Stomach (tissue), 9 donors: ENCODE data around the gene RABL6. TPM values are rescaled to one million over a fixed set of nuclear protein-coding genes. Genes with fewer than 3 reads are reported as not detected.

ENCODE experiments used
- DNase-seq, 2 donors: peaks; one replicate each; pipeline versions ENCODE4 v3.0.0 to v3.0.0-alpha.2; 2013 to 2019
- H3K27ac ChIP-seq, 5 donors: fragments of 200-600 bp in 4 of 5; sonication (generic) in 4 of 5; one replicate each; pipeline ENCODE4 v1.5.1; 2013 to 2019; ENCODE audit warnings: mild to moderate bottlenecking in 1 of 5, moderate library complexity in 1 of 5
- H3K27me3 ChIP-seq, 3 donors: fragments of 200-600 bp; sonication (generic); one replicate each; pipeline ENCODE4 v1.5.1; 2017 to 2019; ENCODE audit warnings: mixed run types in 1 of 3
- H3K36me3 ChIP-seq, 4 donors: fragments of 200-600 bp; sonication (generic); 1 replicate in 3 of 4; 2 replicates in 1 of 4; pipeline ENCODE4 v1.5.1; 2016 to 2019
- H3K4me1 ChIP-seq, 4 donors: fragments of 200-600 bp; sonication (generic); one replicate each; pipeline ENCODE4 v1.5.1; 2016 to 2019
- H3K4me3 ChIP-seq, 4 donors: fragments of 200-600 bp; sonication (generic) in 3 of 4; one replicate each; pipeline ENCODE4 v1.5.1; 2016 to 2019; ENCODE audit warnings: mild to moderate bottlenecking in 1 of 4
- H3K9me3 ChIP-seq, 4 donors: fragments of 200-600 bp; sonication (generic); one replicate each; pipeline ENCODE4 v1.5.1; 2016 to 2019
- EP300 ChIP-seq: sonication (generic); formaldehyde crosslinking; IDR thresholded peaks from one replicate; pipeline ENCODE4 v1.6.1; 2017; ENCODE audit warnings: antibody characterized with exemption
- POLR2A ChIP-seq, 4 donors: fragments of 450-650 bp; IDR thresholded peaks; one replicate each; pipeline ENCODE4 v1.6.1; 2016; ENCODE audit warnings: antibody characterized with exemption in 4 of 4, control low read depth in 2 of 4, mild to moderate bottlenecking in 1 of 4, moderate library complexity in 1 of 4
- POLR2AphosphoS5 ChIP-seq, 3 donors: sonication (generic); formaldehyde crosslinking; IDR thresholded peaks; one replicate each; pipeline ENCODE4 v1.6.1; 2016; ENCODE audit warnings: antibody characterized with exemption in 3 of 3
- WGBS, 5 donors: extraction: QIAGEN DNeasy Blood & Tissue Kit in 3 of 5; methylation state at CpG; one replicate each; pipeline versions ENCODE4 v1.1.5 to v1.1.7; 2013 to 2018; 5-methylcytosine and 5-hydroxymethylcytosine counted together
- intact Hi-C: fragments of 100-400 bp; cut with DNase I; formaldehyde crosslinking; loops from one replicate; pipeline ENCODE4 v1.15.1; 2023; ENCODE audit warnings: low total_unique reads
- polyA plus RNA-seq, 3 donors: library from polyadenylated mRNA; stranded (reverse); fragments of 200-250 nt; gene quantifications; one replicate each; pipeline ENCODE4 v1.2.3, GENCODE V29; 2013
- total RNA-seq, 5 donors: library from RNA; depleted of rRNA; stranded (reverse); fragments of >200 nt; gene quantifications; one replicate each; pipeline versions ENCODE4 v1.1.0 to v1.2.3, GENCODE V29; 2014 to 2016
- TF ChIP-seq, protein P1 (sequence below), 7 experiments: fragments of 450-650 bp in 4 of 7; fragments of 200-600 bp in 3 of 7; sonication (generic) in 3 of 7; IDR thresholded peaks; one replicate each; pipeline ENCODE4 v1.5.1; 2016 to 2019; ENCODE audit warnings: antibody characterized with exemption in 7 of 7, control low read depth in 2 of 7, mild to moderate bottlenecking in 1 of 7
- donor health status: healthy with polysubstance abuse.
- donor health status: Bipolar disorder and iron deficiency.
- donor health status: healthy.

RABL6 gene
- total and polyA plus RNA-seq, 8 donors = 47.4 to 615 (median 62.9) TPM

DNA sequence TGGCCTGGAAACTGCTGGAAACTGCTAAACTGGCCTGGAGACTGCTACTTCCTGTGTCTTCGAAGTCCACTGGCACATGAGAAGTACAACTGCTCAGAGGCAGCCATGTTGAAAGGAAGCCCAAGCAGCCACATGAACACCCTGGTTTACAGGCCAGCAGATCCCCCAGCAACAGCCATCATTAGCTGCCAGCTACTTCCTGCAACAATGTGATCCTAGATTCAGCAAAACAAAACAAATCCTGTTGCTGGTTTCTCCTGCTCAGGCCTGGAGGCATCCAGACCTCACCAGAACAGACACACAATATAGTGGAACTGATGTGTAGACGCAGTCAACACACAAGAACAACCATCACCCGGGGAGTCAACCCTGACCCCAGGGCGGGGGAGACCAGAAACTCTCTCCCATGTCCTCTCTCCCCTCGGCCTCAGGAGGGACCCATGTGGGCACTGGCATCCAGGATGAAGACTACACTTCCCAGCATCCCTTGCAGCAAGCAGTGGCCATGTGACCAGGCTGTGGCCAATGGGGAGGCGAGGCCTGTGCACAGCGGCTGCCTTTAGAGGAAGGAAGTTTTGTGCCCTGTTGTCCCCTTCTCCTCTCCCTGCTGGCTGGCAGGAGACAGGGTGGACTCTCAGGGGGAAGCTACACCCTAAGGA is 34.2 kb upstream of the RABL6 start:
- Histone ChIP-seq H3K36me3 (no peaks in the 10 kb centered on the region), H3K27ac (no peak overlapping the region), H3K27me3 (peaks cover 0 to 9% (median 0%) of the 10 kb centered on the region in 3 donors), H3K4me3 (no peak overlapping the region), H3K9me3 (peaks cover 0 to 7% (median 6%) of the 10 kb centered on the region in 4 donors), H3K4me1 (peaks cover 0 to 5% (median 4%) of the 10 kb centered on the region in 4 donors)
- intact Hi-C loops = no loop called here
- DNase-seq = peak in 1 of 2 donors; percentile 28
- TF ChIP-seq POLR2AphosphoS5 (IDR thresholded peaks at IDR 0.05) = no peak
- TF ChIP-seq EP300 = no peak
- TF ChIP-seq POLR2A (IDR thresholded peaks at IDR 0.05) = no peak
- TF ChIP-seq, protein P1, sequence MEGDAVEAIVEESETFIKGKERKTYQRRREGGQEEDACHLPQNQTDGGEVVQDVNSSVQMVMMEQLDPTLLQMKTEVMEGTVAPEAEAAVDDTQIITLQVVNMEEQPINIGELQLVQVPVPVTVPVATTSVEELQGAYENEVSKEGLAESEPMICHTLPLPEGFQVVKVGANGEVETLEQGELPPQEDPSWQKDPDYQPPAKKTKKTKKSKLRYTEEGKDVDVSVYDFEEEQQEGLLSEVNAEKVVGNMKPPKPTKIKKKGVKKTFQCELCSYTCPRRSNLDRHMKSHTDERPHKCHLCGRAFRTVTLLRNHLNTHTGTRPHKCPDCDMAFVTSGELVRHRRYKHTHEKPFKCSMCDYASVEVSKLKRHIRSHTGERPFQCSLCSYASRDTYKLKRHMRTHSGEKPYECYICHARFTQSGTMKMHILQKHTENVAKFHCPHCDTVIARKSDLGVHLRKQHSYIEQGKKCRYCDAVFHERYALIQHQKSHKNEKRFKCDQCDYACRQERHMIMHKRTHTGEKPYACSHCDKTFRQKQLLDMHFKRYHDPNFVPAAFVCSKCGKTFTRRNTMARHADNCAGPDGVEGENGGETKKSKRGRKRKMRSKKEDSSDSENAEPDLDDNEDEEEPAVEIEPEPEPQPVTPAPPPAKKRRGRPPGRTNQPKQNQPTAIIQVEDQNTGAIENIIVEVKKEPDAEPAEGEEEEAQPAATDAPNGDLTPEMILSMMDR (IDR thresholded peaks at IDR 0.05) = no peak
- 79 to 86% (median 81%) methylated on average over 5 to 7 of the region's 7 CpGs for WGBS, 5 donors

DNA sequence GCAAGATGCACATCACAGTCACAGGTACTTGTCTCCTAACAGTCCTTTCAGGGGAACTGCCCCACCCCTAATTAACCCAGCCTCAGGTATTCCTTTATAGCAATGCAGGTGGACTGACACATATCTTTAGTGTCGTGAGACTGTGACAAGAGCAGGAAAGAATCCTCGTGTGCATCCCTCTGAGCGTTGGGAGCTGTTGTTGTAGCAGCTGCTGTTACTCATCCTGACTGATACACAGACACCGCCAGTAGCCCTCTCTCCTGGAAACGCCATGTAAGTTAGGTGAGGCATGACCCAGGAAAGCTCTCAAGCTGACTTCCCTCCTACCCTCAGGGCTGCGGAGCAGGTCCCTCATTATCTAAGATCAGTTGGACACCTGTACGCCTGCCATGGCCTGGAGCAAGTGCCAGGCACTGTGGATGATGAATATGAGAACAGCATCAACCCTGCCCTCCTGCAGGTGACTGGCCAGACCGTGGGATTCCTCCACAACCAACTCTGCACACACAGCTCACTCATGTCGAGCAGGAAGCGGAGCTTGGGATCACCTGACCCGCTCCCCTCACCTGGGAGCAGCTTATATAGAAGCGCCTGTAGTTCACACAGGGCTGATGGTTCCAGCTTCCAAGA is 33.2 kb upstream of the RABL6 start:
- DNase-seq = no peak
- Histone ChIP-seq H3K27ac (no peak overlapping the region), H3K9me3 (peaks cover 0 to 7% (median 6%) of the 10 kb centered on the region in 4 donors), H3K4me1 (peaks cover 0 to 5% (median 4%) of the 10 kb centered on the region in 4 donors), H3K36me3 (no peaks in the 10 kb centered on the region), H3K27me3 (peaks cover 0 to 3% (median 0%) of the 10 kb centered on the region in 3 donors), H3K4me3 (no peak overlapping the region)
- TF ChIP-seq POLR2A (IDR thresholded peaks at IDR 0.05) (no peak), EP300 (no peak), POLR2AphosphoS5 (IDR thresholded peaks at IDR 0.05) (no peak)
- TF ChIP-seq, protein P1 (IDR thresholded peaks at IDR 0.05) = no peak
- intact Hi-C loops = no loop called here
- WGBS, 5 donors = 86 to 93% (median 89%) methylated on average over 11 to 12 of the region's 12 CpGs

DNA sequence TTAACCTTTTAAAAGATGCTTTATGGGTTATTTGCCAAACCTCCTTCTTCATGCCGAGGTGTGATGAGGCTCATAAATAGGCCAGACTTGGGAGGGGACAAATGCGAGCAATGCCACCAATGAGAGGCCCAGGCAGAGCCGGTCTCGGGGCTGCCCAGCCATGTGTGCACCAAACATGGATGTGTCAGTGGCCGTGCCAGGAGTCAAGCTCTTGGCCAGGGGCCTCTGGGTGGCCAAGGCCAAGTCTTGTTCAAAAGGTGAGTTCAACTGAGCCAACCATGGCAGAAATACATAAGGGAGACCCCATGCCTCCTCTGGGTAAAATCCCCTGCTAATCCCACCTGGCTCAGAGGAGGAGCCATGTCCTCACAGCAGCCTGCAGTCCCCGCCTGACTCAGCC is 32.6 kb upstream of the RABL6 start:
- intact Hi-C loops = no loop called here
- H3K27ac ChIP-seq = no peak overlapping the region
- DNase-seq = no peak
- no peak overlapping the region for H3K4me3 ChIP-seq
- TF ChIP-seq EP300 (no peak), POLR2AphosphoS5 (IDR thresholded peaks at IDR 0.05) (no peak), POLR2A (IDR thresholded peaks at IDR 0.05) (no peak)
- TF ChIP-seq, protein P1 (IDR thresholded peaks at IDR 0.05) = no peak
- H3K27me3 ChIP-seq = no peaks in the 10 kb centered on the region
- H3K9me3 ChIP-seq = peaks cover 0 to 7% (median 6%) of the 10 kb centered on the region in 4 donors
- peaks cover 0 to 5% (median 0%) of the 10 kb centered on the region in 4 donors for H3K4me1 ChIP-seq
- H3K36me3 ChIP-seq = no peaks in the 10 kb centered on the region
- 79 to 99% (median 87%) methylated on average over 6 of the region's 6 CpGs for WGBS, 5 donors

DNA sequence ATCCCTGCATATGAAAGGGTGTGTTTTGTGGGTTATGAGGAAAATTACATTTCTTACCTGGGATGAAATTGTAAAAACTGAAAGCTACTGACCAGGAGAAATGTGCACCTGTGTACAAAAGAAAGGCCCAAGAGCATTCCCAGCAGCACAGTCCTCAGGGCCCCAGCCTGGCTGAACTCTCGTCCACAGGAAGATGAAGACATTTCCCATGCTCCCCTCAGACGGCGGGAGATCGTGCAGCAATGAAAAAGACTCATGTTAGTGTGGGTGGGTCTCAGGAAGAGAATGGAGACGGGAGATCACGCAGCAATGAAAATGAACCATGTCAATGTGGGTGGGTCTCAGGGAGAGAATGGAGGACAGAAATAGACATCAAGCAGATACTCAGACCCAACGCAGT is 30.8 kb upstream of the RABL6 start:
- H3K27ac ChIP-seq = no peak overlapping the region
- peaks cover 0 to 7% (median 6%) of the 10 kb centered on the region in 4 donors for H3K9me3 ChIP-seq
- H3K27me3 ChIP-seq = no peaks in the 10 kb centered on the region
- WGBS, 5 donors = 58 to 73% (median 67%) methylated on average over 7 of the region's 7 CpGs
- DNase-seq = no peak
- H3K4me3 ChIP-seq = no peak overlapping the region
- no peaks in the 10 kb centered on the region for H3K36me3 ChIP-seq
- intact Hi-C loops = no loop called here
- peaks cover 0 to 5% (median 0%) of the 10 kb centered on the region in 4 donors for H3K4me1 ChIP-seq
- TF ChIP-seq EP300 = no peak
- TF ChIP-seq POLR2AphosphoS5 (IDR thresholded peaks at IDR 0.05) = no peak
- TF ChIP-seq, protein P1 (IDR thresholded peaks at IDR 0.05) = no peak
- TF ChIP-seq POLR2A (IDR thresholded peaks at IDR 0.05) = no peak
